Cerebellar cortex (tissue), 1 donor: Measurements from ENCODE around the gene FAM25G.
A peak's percentile ranks its signal among the peaks of the same experiment; 100 is the strongest.
"Not testable (repeated sequence)": the region's sequence is repeated elsewhere in the genome, so short reads cannot be mapped to it uniquely, and the experiment has no call there.

Experiments used
- DNase-seq: peaks from one replicate; pipeline ENCODE4 v3.0.0-alpha.2; 2015; ENCODE audit warnings: low spot score

The FAM25G gene

DNA sequence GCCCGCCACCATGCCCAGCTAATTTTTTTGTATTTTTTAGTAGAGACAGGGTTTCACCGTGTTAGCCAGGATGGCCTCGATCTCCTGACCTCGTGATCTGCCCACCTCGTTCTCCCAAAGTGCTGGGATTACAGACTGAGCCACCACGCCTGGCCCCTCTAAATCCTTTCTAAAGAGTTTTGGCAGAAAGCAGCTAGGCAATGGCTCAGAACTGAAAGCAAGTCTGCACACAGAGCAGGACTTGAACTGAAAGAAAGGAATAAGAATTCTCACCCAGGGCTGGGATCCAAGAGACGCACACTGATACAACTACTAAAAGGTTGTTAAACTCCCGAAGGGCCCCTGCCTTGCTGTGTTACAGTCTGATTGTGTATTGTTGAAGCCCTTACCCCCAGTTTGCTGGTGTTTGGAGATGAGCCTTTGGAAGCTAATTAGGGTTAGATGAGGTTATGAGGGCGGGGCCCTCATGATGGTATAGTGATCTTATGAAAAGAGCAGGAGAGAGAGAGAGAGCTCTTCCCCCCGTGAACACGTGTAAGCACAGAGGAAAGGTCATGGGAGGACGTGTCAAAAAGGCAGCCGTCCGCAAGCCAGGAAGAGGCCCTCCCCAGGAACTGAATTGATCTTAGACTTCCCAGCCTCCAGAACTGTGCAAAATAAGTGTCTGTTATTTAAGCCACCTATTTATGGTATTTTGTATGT lies 26.1 kb downstream of the FAM25G start:
- not testable (repeated sequence) for DNase-seq

GRCh38 chr10:47462577-47463358 lies 28.7 kb downstream of the FAM25G start:
- not testable (repeated sequence) for DNase-seq

DNA sequence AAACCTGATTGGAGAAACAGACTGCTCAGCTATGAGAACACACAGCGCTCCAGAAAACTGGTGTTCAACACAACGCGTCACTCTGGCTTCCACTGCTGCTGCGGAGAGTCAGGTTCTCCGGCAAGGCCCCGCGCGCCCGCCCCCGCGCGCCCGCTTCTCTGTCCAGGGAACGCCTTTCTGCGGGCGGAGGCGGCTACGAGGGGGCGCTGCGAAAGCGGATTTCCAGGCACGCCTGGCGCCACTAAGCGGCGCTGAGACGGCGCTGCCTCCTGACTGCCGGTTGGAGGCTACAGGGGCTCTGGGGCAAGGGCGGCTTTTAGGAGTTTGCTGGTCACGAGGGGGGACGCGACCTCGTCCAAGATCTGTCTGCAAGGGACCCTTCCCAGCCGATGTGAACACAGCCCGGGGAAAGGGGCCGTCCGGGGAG lies 30.2 kb downstream of the FAM25G start:
- DNase-seq: peak; percentile 28

DNA sequence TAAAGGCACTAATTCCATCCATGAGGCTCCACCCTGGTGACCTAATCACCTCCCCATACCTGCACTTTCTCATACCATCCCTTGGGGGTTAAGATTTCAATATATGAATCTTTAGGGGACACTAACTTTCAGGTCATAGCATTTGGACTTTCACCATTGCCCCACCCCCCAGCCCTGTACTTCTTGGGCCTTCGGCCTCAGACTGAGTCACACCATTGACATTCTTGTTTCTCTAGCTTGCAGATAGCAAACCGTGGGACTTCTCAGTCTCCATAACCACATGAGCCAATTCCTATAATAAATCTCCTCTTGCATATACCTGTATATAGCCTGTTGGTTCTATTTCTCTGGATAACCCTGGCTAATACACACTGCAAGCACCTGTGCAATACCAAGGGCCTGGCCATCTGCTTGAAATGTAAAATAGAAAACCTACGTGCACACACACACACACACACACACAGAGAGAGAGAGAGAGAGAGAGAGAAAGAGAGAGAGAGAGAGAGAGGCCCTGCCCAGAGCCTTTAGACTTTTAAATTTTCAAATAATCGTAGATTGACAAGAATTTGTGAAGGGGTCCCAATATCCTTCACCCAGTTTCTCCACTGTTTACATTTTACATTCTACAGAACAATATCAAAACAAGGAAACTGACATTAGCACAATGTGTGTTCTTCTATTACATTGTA lies 32.9 kb downstream of the FAM25G start:
- DNase-seq: no peak

DNA sequence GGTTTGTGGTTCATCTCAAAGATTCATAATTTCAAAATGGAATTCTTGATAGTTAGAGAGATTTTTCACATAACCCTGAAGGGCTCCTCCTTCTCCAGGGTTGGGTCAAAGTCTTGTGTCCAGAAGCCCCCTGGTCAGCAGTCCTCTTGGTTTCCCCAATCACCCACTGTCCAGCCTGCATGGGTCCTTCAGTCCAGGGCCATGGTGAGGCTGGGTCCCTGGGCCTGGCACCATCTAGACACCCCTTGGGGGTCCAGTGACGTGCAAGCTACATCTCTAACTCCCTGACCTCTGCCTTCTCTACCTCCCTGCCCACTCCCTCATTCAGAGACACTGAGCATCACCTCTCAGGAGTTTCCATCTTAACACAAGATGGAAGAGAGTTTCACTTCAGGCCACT lies 33.7 kb downstream of the FAM25G start:
- no peak for DNase-seq

GRCh38 chr10:47457528-47457820 lies 34.0 kb downstream of the FAM25G start:
- DNase-seq: no peak

DNA sequence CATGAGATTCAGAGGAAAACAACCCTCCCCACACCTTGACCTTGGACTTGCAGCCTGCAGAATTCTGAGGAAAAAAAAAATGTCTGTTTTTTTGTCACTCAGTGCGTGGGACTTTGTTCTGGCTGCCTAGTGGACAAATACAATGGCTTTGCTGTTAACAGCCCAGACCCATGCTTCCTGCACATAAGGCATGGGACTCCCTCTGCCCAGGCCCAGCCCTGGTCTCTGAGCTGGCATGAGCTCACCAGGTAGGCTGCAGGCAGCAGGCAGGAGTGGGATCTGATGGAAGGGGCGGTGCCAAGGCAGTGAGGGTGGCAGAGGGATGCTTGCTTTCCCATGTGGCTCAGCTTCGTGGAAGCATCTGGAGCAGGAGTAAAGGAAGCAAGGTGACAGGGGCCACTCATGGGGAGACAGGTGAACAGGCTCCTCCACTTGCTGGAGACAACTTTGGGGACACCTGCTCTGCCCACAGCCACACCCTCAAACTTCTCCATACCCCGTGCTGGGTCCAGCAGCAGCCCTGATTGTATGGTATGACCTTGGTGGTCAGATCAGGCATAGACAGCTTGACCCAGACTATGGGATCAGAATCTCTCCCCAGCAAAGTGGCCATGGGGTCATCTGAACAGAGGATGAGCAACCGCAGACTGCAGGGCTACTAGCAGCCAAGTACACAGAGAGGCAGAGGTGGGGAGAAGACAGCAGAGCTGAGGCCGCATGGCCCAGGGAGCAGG lies 34.5 kb downstream of the FAM25G start:
- DNase-seq: no peak

GRCh38 chr10:47456079-47456785 lies 35.3 kb downstream of the FAM25G start:
- DNase-seq: no peak

DNA sequence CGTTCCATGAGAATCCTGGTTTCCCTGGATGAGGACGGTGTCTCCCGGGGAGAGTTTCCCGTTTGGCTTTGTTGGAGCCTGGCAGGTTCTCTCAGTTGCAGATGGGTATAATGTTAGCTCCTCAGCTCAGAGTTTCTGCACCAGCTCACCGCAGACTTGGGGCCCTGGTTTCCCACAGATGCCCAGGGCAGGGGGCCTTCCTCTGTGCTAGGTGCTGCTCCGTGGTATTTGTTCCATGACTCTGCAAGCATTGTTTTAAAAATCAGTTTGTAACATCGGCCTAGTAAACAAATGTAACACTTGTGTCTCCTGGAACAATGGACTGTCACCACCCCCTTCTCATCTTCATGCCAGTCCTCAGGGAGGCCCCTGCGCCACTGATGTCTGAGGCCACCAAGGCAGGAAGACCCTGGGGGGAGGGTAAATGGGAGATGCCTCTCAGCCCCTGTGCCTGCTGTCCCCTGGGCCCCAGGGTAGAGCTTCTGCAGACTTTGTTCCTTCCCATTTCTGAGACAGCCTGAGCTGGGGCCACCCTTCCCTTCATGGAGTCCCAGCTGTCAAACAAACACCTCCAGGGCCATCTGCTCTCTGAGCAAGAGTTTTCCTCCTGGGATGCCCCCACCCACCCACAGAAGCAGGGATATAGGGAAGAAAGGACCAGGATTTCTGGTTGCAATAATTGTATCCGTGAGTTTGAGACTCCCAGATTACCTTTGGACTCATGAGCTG lies 36.0 kb downstream of the FAM25G start:
- not testable (repeated sequence) for DNase-seq

DNA sequence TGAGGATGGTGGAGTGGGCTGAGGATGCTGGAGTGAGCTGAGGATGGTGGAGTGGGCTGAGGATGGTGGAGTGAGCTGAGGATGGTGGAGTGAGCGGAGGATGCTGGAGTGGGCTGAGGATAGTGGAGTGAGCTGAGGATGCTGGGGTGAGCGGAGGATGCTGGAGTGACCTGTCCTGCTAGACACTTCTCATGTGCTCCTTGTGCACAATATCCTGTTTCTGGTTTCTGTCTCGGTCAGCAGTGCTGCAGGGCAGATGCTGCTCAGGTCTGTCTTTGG lies 36.8 kb downstream of the FAM25G start:
- DNase-seq: no peak

- DNase-seq: no peak
Measured at GRCh38 chr10:47454008-47454779, 37.3 kb downstream of the FAM25G start.

- no peak for DNase-seq
Measured at GRCh38 chr10:47453141-47454007, 38.1 kb downstream of the FAM25G start.

GRCh38 chr10:47452495-47453140 lies 38.9 kb downstream of the FAM25G start:
- no peak for DNase-seq

DNA sequence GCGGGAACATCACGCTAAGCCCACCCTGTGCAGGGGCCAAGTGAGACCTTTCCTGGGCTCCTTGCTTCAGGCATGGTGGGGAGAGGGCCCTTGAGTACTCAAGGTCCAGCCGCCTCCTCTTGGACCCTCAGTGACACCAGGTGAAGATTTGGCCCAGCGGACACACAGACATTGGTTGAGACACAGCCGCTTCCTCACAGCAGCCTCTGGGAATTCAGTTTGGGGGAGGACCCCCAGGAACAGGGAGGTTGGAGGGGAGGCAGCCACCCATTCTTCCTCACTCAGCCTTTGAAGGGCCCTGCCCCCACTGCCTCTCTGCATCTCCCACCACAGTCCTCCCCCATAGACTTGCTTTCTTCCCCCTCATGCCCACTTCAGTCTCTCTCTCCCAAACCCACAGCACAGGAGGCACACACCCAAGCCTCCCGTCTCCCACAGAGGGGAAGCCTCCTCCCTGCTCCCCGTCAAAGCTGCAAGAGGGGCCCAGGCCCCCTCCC lies 39.5 kb downstream of the FAM25G start:
- no peak for DNase-seq

DNA sequence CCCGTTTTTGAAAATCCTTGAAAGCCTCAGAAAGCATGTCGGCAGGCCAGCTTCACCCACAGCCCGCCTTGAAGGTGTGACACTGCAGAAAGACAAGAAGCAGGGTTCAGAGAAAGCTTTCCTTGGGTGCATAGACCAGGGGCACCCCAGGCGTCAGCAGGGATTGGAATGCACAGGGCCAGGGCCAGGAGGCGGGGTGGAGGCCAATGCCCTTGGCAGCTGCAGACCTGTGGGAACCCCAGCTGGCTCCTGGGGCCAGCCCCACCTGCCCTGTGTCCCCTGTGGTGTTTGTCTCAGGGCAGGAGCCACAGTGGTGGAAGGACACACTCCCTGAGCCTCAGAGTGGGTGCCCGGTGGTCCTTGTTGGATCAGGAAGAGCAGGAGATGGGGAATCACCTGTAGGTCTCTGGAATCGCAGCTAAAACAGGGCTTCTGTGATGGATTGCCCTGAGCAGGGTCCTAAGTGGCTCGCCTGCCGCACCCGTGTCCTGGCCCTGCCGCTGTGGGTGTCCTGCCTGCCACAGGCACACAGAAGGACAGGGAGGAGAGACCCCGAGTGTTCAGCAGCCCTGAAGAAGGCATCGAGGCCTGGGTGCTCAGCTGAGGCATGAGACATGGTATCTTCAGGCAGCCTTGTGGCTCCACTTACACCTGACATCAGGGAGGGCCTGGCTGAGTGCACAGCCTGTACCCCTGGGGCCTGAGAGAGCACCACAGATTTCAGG lies 40.1 kb downstream of the FAM25G start:
- DNase-seq: no peak

DNA sequence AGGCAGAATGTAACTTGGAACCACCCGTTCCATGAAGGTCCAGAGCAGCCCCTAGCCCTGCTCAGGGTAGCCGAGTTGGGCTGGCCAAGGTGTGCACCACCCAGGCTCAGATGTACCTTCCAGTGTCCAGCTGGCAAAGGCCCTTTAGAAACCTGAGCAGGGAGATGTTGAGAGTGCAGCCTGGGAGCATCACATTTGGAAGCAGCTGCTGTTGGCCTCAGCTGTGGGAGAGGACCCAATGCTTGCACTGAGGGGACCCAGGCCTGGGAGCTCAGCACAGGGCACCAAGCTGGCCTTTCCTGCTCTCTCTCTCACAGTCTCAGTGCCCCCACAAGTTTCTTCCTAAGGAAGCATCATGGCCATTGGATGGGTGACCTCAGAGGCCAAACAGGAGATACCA lies 41.1 kb downstream of the FAM25G start:
- DNase-seq: no peak

GRCh38 chr10:47449979-47450378 lies 41.5 kb downstream of the FAM25G start:
- DNase-seq: no peak
